B cell (primary cell): ENCODE data around the gene CMYA5. TPM values are rescaled to one million over a fixed set of nuclear protein-coding genes. Genes with fewer than 3 reads are reported as not detected.

Source experiments
- ATAC-seq: fragments of 200-7000 bp; cut with Tn5 transposase; one replicate; pipeline ENCODE4 v1.10.0; 2021; ENCODE audit warnings: low read depth, mild to moderate bottlenecking, moderate number of reproducible peaks, moderate library complexity
- CTCF ChIA-PET: fragments of 350-600 bp; sonication (Branson Sonifier 250); formaldehyde crosslinking; loops from one replicate; lab custom pipeline; 2021; ENCODE audit warnings: antibody characterized with exemption, inconsistent platforms; lab: Charles Lee
- POLR2A ChIA-PET: fragments of 350-600 bp; sonication (Branson Sonifier 250); formaldehyde crosslinking; loops from one replicate; lab custom pipeline; 2021; ENCODE audit warnings: antibody characterized with exemption; lab: Charles Lee
- DNase-seq: peaks from one replicate; pipeline ENCODE4 v3.0.0; 2013
- H2AFZ ChIP-seq: 2 replicates; pipeline ENCODE4 v1.6.1; 2012; ENCODE audit warnings: mild to moderate bottlenecking, low read depth, low read length; ENCODE audit not compliant: insufficient read depth, poor library complexity, severe bottlenecking
- H3K27ac ChIP-seq, 2 donors: 1 replicate in 1 of 2; 2 replicates in 1 of 2; pipeline ENCODE4 v1.5.1; 2012 to 2013; ENCODE audit warnings: low read length in 2 of 2, mild to moderate bottlenecking in 2 of 2, moderate library complexity in 1 of 2
- H3K27me3 ChIP-seq, 4 experiments: fragments of 200-600 bp in 1 of 4; sonication (generic) in 1 of 4; replicated peaks in 1 of 4; 1 replicate in 2 of 4; 2 replicates in 2 of 4; pipeline versions ENCODE4 v1.6.1 to v1.7.0; 2013 to 2016; ENCODE audit warnings: low read length in 3 of 4, mild to moderate bottlenecking in 2 of 4, mixed read lengths in 1 of 4, moderate library complexity in 1 of 4; ENCODE audit not compliant: insufficient read depth in 4 of 4, control insufficient read depth in 3 of 4; ENCODE audit errors: control extremely low read depth in 1 of 4
- H3K36me3 ChIP-seq, 2 experiments: replicated peaks in 1 of 2; 1 replicate in 1 of 2; 2 replicates in 1 of 2; pipeline versions ENCODE4 v1.6.1 to v1.7.1; 2013; ENCODE audit warnings: low read length in 1 of 2; ENCODE audit not compliant: insufficient read depth in 2 of 2, control insufficient read depth in 1 of 2; ENCODE audit errors: control extremely low read depth in 1 of 2, extremely low read depth in 1 of 2
- H3K4me1 ChIP-seq, 2 donors: fragments of 200-600 bp in 1 of 2; sonication (generic) in 1 of 2; 1 replicate in 1 of 2; 2 replicates in 1 of 2; pipeline versions ENCODE4 v1.5.1 to v1.6.1; 2013 to 2017; ENCODE audit warnings: low read length in 2 of 2; ENCODE audit not compliant: control insufficient read depth in 2 of 2, insufficient read depth in 2 of 2
- H3K4me2 ChIP-seq: replicated peaks from 2 replicates; pipeline ENCODE3; 2012; ENCODE audit warnings: mild to moderate bottlenecking, low read depth, low read length; ENCODE audit not compliant: poor library complexity, severe bottlenecking
- H3K4me3 ChIP-seq, 5 experiments: fragments of 200-600 bp in 1 of 5; sonication (generic) in 1 of 5; 1 replicate in 3 of 5; 2 replicates in 2 of 5; pipeline versions ENCODE4 v1.5.1 to v1.7.0; 2011 to 2016; ENCODE audit warnings: low read length in 4 of 5, mild to moderate bottlenecking in 4 of 5, low read depth in 2 of 5, control low read depth in 1 of 5, moderate library complexity in 1 of 5; ENCODE audit not compliant: insufficient read depth in 1 of 5; ENCODE audit errors: control extremely low read depth in 1 of 5, extremely low read depth in 1 of 5
- H3K79me2 ChIP-seq: fragments of 200-600 bp; sonication (generic); one replicate; pipeline ENCODE4 v1.6.0; 2016; ENCODE audit warnings: low read length; ENCODE audit not compliant: control insufficient read depth, insufficient read depth
- H3K9ac ChIP-seq: fragments of 200-600 bp; sonication (generic); 2 replicates; pipeline ENCODE4 v1.6.1; 2017; ENCODE audit warnings: mild to moderate bottlenecking, low read length, moderate library complexity
- H3K9me3 ChIP-seq, 3 donors: one replicate each; pipeline versions ENCODE4 v1.6.1 to v1.7.1; 2013; ENCODE audit warnings: low read length in 2 of 3; ENCODE audit not compliant: control insufficient read depth in 2 of 3, insufficient read depth in 1 of 3; ENCODE audit errors: control extremely low read depth in 1 of 3
- H4K20me1 ChIP-seq: 2 replicates; pipeline ENCODE4 v1.6.0; 2012; ENCODE audit warnings: mild to moderate bottlenecking, low read length; ENCODE audit not compliant: insufficient read depth, control insufficient read depth, poor library complexity, severe bottlenecking
- H3K27ac Mint-ChIP-seq: one replicate; pipeline ENCODE4 v1.8.0; 2021; ENCODE audit warnings: mixed read lengths
- H3K27me3 Mint-ChIP-seq: one replicate; pipeline ENCODE4 v1.8.0; 2021; ENCODE audit warnings: mixed read lengths
- H3K4me1 Mint-ChIP-seq: one replicate; pipeline ENCODE4 v1.8.0; 2021; ENCODE audit warnings: mixed read lengths
- H3K4me3 Mint-ChIP-seq: one replicate; pipeline ENCODE4 v1.8.0; 2021; ENCODE audit warnings: mixed read lengths
- H3K9me3 Mint-ChIP-seq: one replicate; pipeline ENCODE4 v1.8.0; 2022; ENCODE audit warnings: mixed read lengths; ENCODE audit not compliant: insufficient read depth
- CTCF ChIP-seq: fragments of 200-600 bp; IDR thresholded peaks from one replicate; pipeline ENCODE4 v1.8.0; 2022; ENCODE audit warnings: antibody characterized with exemption, mild to moderate bottlenecking
- EZH2 ChIP-seq: IDR thresholded peaks from 2 replicates; pipeline ENCODE4 v1.6.1; 2012; ENCODE audit warnings: borderline replicate concordance, low read depth, mild to moderate bottlenecking, moderate library complexity, low read length; ENCODE audit not compliant: insufficient read depth, poor library complexity, severe bottlenecking
- WGBS: methylation state at CpG from one replicate; pipeline ENCODE4 v1.1.5; 2013; ENCODE audit warnings: missing lambda C conversion rate; ENCODE audit not compliant: insufficient coverage; 5-methylcytosine and 5-hydroxymethylcytosine counted together
- intact Hi-C: fragments of 100-400 bp; cut with micrococcal nuclease; formaldehyde crosslinking; loops from one replicate; pipeline ENCODE4 v1.10.0; 2022
- polyA plus RNA-seq: library from polyadenylated mRNA; depleted of rRNA; stranded (reverse); fragments of >200 nt; gene quantifications from 2 replicates; pipeline ENCODE4 v1.2.3, GENCODE V29; 2012
- total RNA-seq, 2 donors: library from RNA; stranded (reverse); fragments of 120-200 nt in 1 of 2; gene quantifications; 1 replicate in 1 of 2; 2 replicates in 1 of 2; pipeline versions ENCODE4 v1.2.3 to v1.2.4, GENCODE V29; 2013 to 2022

The CMYA5 gene
- total and polyA plus RNA-seq, 2 donors (not counting 1 experiment from before 2014, with no cell fraction given) = 0.01 to 0.25 TPM

- Histone ChIP-seq H3K9ac (no peak overlapping the region), H3K27me3 (no peaks in the 10 kb centered on the region), H3K79me2 (no peaks in the 10 kb centered on the region), H2AFZ (no peak overlapping the region), H4K20me1 (no peaks in the 10 kb centered on the region), H3K9me3 (peaks cover 0 to 6% (median 0%) of the 10 kb centered on the region in 3 donors), H3K4me2 (no peak overlapping the region), H3K4me3 (no peak overlapping the region), H3K4me1 (no peaks in the 10 kb centered on the region), H3K36me3 (no peaks in the 10 kb centered on the region), H3K27ac (no peak overlapping the region)
- CTCF ChIA-PET = no interaction called here
- POLR2A ChIA-PET = no interaction called here
- H3K9me3 Mint-ChIP-seq = peaks cover 11% of the 10 kb centered on the region
- no peaks in the 10 kb centered on the region for H3K27me3 Mint-ChIP-seq
- intact Hi-C loops = no loop called here
- no peak overlapping the region for H3K4me3 Mint-ChIP-seq
- TF ChIP-seq EZH2 (no peak), CTCF (no peak)
- H3K4me1 Mint-ChIP-seq = peaks cover 5% of the 10 kb centered on the region
- no peak overlapping the region for H3K27ac Mint-ChIP-seq
- DNase-seq (no peak), ATAC-seq (no peak)
- WGBS = no CpG with 5 or more reads among the region's 3 CpGs
Observed at GRCh38 chr5:79707535-79707934, 17.9 kb downstream of the CMYA5 start.

GRCh38 chr5:79712741-79713140 lies 23.1 kb downstream of the CMYA5 start:
- Histone ChIP-seq H4K20me1 (no peaks in the 10 kb centered on the region), H3K27me3 (no peaks in the 10 kb centered on the region), H3K4me3 (no peak overlapping the region), H3K9ac (no peak overlapping the region), H3K4me2 (no peak overlapping the region), H3K9me3 (no peaks in the 10 kb centered on the region), H3K27ac (no peak overlapping the region), H3K79me2 (no peaks in the 10 kb centered on the region), H3K4me1 (no peaks in the 10 kb centered on the region), H2AFZ (no peak overlapping the region), H3K36me3 (no peaks in the 10 kb centered on the region)
- CTCF ChIA-PET = no interaction called here
- peaks cover 4% of the 10 kb centered on the region for H3K27me3 Mint-ChIP-seq
- ATAC-seq = no peak
- no peak overlapping the region for H3K4me3 Mint-ChIP-seq
- DNase-seq = no peak
- H3K4me1 Mint-ChIP-seq = peaks cover 2% of the 10 kb centered on the region
- no peaks in the 10 kb centered on the region for H3K9me3 Mint-ChIP-seq
- TF ChIP-seq EZH2 = no peak
- TF ChIP-seq CTCF = no peak
- POLR2A ChIA-PET = no interaction called here
- H3K27ac Mint-ChIP-seq = no peak overlapping the region
- intact Hi-C loops = no loop called here
